T-helper 9 cell (primary cell): ENCODE measurements around the gene NRXN3.

Experiments used
- DNase-seq: peaks from one replicate; pipeline ENCODE4 v3.0.0-alpha.2; 2020

Gene NRXN3

DNA sequence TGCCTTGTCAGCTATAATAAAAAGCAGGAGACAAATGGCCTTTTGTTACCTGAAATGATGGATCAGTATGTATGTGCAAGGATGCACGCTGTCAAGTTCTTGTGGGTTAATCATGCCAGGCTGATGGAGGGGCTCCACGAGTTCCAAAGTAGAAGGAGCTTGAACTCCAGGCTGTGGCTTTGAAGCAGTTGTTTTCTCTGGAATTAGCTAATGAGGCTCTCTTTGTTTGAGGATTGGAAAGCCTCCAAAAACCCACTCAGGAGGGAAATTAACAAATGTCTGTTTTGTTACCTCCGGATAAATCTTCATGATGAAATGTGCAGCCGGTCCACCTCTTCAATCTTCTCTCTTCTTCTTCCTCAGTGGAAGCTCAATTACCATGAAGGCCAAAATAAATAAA, 1435.7 kb downstream of the NRXN3 start:
- no peak for DNase-seq

DNA sequence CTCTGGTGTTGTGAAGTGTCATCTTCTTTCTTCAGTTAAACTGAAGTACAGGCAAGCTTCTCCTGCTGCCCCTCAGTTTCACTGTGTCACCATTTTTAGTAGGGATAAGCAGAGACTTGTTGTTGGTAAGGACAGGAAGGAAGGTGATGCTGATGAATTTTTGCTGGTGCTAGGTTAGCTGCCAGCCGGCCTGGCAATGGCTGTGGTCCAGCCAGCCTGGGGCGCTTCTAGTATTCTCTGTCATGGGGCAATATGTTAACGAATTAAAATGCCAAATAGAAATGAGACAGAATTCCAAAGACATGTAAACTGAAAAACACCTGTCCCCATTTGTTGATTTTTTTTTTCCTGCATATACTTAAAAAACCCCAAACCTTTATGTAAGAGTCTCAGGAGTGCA, 1438.3 kb downstream of the NRXN3 start:
- DNase-seq = no peak

DNA sequence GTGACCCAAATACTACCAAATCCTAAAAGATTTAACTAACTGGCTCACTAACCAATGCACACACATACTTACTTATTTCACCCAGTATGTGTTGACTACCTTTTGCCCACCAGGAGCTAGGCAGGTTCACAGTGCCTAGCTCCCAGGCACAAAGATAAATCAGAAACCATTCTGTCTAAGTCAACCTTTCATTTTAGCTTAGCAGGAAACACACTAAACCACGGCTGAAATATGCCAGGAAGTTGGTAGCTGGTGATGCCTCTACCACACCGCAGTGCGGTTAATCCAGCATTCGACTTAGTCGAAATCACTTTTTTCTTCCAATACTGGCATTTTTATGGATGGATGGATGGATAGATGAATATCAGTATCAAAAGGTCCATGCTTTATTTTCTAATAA, 1443.5 kb downstream of the NRXN3 start:
- no peak for DNase-seq

DNA sequence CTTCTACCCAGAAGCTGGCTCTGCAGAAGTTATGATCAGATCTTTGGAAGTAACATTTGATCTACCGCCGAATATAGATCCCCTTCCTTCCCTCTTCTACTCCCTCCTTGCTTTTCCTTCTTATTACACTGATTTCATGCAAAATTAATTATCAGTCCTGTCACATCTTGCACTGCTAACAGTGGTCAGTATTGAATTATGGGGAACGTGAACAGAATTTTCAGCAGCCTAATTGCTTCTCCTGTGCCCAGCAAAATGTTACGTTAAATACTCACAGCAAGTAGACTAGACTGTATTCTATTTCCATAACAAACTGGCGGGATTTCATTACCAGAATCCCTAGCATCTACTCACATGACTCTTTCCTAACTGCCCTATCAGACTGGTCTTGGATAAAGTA, 1444.3 kb downstream of the NRXN3 start:
- no peak for DNase-seq

DNA sequence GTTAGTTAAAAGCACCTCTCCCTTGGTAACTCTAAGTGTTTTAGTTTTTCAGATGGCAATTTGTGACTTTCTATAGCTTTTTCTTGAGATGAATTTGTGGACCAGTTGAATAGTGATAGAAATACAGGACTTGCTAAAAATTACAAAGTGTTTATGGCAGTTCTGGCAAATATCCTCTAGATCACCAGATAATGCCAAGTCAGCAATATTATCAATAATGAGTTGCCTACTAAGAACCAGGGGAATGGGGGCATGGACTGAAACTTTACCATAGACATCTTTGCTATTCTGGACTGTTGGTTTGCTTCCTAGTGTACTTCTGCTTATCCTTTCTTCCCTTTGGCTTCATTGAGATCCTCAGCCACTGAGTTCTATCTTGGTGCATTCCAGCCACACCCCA, 1456.9 kb downstream of the NRXN3 start:
- no peak for DNase-seq

DNA sequence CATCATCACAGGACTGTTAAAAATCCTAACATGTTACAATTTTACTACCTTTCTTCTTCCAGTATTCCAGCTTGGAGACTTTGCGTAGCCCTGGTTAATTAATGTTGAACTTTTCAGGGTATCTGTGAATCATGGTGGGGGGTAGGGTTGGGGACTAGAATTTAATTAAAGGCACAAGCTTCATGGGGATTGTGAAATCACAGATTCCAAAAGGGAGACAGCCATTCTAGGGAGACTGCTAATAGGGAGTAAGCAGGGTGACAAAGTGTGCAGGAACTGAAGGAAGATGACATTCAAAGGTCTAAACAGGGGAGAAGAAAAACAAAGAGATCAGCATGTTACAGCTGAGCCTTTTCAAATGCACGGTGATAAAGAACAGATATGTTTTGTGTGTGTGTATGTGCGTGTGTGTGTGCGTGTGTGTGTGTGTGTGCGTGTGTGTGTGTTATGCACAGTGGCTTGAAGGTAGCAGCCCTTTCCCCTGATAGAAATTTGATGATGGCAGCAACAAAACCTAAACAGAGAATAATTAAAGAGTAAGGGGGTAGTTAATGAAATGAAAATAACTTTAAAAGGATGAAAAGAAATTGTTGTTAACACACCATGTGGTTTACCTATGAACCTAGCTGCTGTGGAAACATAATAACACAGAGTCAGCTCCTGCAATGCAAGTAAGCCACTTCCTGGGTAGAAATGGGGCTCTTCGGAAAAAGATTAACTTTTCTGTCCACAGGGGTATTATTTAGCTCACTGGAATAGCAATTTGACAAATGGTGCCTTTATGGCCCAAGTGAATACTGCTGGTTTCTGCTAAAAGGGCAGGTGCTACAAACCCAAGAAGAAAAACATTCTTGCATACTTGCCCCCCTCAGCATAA, 1459.5 kb downstream of the NRXN3 start:
- DNase-seq = no peak

DNA sequence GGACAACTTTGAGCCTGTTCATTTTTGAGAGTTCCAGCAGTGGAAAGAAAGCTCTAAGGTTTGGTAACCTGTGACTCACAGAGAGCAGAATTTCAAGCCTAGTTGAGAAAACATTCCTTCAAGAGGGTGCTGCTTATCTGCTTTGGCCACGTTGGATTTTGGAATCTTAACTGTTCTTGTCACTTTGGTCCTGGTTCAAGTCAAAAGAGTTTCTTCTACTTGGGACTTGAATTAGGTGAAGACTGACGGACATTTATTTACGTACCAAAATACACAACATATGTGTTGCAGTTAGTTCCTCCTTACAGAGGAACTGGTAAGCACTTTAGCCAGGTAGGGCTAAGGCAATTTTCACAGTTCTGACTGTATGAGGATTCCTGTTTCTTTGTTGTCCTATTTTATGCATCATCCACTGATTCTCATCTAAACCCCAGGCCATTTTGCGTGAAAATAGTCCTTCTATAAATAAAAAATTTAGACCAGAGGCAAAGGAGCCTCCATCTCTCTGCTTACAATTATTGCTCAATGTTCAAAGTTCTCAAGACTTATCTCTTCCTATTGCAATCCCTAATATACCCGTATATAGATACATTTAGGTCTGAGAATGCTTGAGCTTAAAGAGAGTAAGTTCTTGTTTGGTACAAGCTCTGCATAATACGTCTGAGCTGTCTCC, 1460.3 kb downstream of the NRXN3 start:
- DNase-seq = no peak

DNA sequence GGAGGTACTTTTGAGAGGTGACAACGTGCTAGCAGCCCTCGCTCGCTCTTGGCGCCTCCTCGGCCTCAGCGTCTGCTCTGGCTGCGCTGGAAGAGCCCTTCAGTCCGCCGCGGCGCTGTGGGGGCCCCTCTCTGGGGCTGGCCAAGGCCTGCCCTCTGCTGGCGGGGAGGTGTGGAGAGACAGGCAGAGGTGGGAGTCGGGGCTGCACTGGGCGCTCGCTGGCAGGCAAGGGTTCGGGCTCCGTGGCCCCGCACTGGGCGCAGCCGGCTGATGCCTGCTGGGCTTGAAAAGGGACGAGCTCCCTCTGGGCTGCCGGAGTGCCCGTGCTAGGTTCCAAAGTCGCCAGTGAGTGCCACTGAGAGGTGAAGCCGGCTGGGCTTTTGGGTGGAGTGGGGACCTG, 1461.1 kb downstream of the NRXN3 start:
- no peak for DNase-seq

DNA sequence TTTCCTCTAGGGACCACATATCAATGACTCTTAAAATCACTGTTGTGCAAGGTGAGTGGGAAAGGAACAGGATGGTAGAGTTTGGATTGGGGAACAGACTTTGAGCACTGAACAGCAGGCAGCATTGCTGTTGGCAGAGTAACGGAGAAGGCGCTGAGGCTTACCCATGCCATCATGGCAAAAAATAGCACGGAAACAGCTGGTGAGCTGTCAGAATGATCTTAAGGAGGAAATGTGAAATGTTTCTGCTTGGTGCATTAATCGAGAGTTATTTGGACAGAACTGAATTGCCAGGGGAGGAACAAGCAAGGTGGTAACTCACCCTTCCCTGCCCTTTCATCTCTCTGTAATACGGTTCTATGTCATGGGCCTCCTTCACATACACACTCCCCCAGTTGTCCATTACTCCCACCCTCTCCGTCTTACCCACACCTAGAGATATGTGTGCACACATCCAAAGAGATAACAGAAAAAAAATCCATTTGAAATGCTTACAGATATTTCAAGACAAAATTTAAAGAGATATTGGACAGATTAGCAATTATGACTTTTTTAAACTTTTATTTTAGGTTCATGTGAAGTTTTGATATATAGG, 1468.6 kb downstream of the NRXN3 start:
- no peak for DNase-seq

DNA sequence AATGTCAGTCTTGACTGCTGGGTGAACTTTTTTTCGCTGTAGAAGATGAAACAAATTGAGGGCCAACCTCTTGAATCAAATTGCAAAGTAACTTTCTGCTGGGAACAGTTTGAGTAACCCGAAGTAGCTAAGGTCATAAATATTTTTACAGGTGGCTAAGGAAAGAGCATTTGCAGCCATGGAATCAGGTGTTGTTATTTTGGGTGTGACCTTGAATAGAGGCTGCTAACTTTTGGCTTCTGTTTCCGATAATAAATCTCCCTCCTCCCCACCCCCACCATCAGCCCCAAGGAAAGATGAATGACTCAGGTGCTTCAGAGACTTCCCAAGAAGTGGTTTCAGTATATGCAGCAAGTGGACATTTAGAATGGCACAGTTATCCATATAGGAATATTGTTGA, 1469.4 kb downstream of the NRXN3 start:
- DNase-seq = no peak

DNA sequence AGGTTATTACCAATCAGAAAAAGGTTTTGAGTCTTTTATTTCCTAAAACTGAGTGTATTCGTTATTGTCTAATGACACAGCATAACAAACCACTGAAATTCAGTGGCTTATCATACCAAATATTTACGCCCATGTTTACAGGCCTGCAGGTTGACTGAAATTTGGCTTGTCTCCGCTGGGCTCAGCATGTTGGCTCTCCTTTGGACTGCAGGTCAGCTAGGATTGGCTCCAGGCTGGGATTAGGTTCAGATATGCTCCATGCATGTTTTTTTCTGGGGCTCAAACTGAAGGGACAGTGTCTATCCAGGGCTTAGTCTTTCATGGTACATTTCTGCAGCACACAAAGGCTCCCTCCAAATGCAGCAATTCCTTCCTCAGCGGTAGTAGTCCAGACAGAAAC, 1471.2 kb downstream of the NRXN3 start:
- no peak for DNase-seq

DNA sequence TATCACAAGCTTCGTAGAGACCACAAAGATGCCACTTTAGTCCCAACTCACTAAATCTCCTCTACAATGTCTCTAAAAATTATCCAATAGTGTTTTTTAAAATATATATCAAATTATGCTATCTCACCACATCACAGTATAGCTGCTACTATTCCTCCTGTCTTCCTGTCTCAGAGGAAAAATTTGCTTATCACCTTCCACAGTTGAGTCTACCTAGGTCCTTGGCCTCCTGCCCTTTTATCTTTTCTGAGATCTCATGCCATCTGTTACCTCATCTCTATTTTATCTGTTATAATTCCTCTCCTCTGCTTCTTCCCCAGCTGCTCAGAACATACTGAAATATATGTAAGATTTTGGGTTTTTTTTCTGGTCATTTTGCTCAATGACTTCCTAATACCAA, 1473.0 kb downstream of the NRXN3 start:
- DNase-seq = no peak

DNA sequence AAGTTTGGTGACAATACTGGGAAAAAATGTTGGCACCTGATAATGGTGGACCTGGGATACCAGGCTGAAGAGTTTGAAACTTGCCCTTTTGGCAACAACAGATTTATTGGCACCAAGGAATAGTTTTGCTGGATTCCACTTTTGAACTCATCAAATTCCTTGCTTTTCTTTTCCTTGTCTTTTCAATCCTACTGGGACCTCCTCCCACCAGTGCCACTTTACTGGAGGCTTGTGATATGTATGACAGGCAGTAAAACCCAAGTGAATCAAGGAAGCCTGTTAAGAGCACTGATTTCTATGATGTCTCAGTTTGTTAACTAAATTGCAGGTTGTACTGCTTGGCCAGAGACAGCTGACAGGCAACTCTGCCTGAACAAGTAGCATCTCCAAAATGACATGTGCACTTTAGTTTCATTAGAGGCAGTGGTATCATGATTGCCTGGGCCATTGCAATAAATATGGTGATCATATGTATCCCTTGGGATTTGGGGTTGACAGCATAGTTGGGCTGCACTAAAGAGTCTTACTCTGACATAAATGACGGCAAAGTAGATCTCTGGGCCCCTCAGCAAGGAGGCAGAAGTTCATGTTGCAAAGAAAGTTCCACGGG, 1475.7 kb downstream of the NRXN3 start:
- DNase-seq = no peak

DNA sequence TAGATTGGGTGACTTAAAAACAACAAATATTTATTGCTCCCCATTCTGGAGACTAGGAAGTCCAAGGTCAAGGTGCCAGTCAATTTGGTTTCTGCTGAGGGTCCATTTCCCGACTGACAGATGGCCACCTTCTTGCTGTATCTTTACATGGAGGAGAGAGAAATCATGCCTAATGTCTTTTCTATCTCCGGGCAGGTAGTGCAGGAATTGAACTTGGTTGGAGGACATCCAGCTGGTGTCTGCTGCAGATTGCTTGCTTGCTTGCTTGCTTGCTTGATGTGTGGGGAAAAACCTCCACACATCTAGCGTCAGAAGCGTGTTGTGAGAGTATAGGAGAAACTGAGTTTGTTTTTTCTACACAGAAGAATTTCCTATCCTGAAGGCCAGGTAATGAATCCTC, 1479.7 kb downstream of the NRXN3 start:
- DNase-seq = no peak

DNA sequence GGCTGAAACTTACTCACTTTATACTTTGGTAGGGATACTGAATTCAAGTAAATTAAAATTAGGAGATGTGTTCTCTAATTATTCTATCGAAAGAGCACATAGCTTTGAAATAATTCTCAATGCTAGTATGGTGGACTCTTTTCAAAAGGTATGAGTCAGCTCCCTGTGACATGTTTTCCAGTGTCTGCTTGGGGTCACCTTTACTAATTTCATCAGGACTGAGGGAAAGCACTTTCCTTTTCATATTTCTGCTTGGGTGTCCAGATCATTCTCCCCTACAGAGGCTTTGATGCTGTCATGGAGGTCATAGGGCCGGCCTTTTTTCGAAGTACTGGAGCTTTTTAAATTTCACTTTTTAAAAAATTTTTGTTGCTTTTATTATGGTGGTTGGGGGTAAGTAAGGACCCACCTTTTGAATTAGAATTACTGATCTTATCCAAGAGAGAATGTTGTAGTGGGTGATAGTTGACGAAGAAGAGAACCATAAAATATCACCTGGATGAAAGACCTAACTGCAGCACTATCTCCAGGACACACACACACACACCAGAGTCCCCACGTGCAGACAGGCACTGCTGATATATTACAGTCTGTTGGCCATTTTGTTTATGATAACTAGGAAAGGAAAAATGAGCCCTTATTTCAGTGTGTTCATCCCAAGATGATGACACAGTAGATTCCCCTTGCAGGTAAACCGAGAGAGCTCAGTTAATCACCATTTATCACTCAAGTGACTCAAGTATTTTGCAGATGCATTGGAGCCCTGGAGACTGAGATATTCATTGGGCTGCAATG, 1482.5 kb downstream of the NRXN3 start:
- DNase-seq = no peak

DNA sequence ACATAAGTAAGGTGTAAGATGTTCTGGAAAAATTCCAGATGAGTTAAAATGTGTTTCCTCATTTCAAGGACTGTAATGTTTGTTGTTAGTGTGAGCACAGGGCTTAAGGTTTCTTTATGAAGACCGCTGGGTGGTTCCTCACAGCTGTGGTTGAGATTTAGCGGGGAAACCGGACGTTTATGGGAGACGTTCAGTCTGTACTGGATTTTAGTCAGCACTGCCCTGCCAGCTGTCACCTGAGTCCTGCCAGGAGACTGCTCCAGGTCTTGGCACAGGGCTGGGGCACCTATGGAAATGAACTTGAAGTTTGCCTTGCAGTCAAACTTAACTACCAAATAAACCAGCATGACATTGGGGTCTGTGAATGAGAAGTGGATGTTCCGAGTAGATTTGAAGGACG, 1485.9 kb downstream of the NRXN3 start:
- no peak for DNase-seq

DNA sequence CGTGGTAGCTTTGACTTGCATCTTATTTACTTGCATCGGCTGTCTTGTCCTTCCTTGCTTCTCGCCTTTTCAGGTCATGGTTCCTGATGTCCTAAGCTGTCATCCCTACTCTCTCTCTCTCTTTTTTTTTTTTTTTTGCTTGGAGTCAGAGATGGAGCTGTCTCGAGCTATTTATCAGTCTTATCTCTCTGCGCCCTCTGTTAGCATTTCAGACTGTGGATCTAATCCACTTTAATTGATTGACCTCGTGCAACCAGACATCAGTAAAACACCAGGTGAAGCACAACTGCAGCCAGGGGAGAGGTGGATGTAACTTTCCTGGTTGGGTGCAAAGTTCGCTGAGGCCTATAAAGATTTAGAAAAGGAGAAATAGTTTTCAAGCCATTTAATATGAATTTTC, 1486.3 kb downstream of the NRXN3 start:
- no peak for DNase-seq

DNA sequence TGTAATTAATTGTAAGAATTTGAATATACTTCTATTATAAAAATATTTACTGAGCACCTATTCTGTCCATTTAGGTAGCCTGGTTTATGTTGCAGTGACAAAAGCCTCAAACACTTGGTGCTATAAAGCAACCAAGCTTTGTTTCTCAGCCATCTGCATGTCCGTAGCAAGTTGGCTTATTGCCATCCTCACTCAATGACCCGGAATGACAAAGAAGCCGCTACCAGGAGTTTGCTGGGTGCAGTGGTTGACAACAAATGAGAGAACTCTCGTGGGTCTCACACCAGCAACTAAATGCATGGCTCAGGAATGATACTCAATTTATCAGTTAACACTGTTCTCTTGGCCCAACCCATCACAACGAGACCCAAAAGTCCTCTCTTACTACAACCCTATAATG, 1488.0 kb downstream of the NRXN3 start:
- no peak for DNase-seq

DNA sequence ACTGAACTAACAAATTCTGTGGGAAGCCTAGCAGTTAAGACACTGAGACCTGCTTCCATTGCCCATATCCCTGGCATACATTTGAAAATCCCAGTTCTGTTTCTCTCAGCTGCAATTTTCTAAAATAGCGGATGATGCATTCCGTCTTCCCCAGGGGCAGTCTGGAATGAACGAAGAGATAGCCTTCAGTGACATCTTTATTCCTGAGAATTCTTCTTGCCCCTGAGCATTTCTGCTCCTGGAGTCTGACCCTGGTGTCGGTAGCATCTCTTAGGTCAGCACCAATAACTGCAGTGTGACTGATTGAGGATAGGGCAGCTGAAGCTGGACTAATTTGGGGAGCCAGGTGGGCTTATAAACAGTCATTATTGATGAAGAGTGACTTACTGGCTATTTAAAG, 1488.6 kb downstream of the NRXN3 start:
- no peak for DNase-seq

DNA sequence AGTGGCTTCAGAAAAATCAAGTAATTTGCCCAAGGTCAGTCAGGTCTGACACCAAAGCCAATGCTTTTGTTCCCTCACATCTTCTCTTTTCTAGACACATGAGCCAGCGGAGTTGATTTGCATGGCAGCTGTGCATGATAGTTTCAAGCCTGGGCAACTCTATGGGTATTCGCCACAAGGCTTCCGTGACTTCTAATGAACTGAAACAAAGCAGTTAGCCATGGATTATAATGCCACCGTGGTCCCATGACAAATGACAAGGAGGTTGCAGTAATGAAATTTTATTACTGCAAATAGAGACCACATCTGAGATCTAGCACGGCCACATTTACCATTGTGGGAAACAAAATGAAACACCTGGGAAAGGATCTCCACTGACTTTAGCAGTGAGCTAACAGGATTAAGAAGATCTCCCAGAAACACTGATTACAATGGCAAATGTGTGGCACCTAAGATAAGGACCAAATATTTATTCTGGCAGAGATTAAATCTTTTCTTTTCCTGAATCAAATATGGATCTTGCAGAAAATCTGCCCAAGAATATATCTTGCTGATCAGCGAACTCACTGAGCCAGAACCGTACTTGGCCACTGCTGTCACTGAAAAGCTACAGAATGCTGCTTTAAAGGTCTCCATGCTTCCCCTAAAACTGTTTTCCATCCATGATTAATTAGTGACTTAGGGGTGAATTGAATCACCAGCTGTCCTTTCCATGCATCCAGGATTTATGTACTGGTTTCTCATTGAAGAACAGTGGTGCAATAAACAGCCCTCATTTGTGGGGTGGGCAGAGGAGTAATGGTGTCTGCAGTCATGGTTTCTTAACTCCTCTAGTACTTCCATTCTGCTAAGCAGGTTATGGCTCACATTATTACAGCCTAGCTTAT, 1490.1 kb downstream of the NRXN3 start:
- no peak for DNase-seq

DNA sequence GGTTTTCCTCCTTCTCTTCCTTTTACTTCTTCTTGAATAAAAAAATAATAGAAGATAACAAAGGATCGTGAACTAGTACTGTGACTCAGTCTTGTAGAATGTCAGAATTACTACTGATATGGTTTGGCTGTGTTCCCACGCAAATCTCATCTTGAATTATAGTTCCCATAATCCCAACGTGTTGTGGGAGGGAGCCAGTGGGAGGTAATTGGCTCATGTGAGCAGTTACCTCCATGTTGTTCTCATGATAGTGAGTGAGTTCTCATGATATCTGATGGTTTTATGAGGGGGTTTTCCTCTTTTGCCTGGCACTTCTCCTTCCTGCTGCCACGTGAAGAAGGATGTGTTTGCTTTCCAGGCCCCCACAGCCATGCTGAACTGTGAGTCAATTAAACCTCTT, 1491.6 kb downstream of the NRXN3 start:
- DNase-seq = no peak

DNA sequence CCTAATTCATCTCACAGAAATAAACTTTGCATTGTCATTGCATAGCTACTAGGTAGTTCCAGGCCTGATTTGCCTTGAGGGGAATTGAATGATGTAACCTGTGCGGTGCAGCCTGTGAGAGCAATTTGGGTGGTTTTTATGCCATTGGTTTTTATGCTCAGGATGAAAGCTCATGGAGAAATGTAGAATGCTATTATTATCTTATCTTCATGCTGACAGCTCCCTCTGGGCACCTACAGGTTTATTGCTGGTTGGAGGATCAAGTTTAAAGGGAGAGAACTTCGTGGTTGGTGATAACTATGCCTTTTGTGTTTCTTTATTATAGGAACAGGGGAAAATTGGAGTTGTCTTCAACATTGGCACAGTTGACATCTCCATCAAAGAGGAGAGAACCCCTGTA, 1493.3 kb downstream of the NRXN3 start:
- no peak for DNase-seq
